Heart left ventricle (tissue), 13 donors: ENCODE measurements around the gene ART3.

Experiments
- POLR2A ChIP-seq, 2 donors: fragments of 450-650 bp; IDR thresholded peaks; one replicate each; pipeline ENCODE4 v1.6.1; 2017; ENCODE audit warnings: antibody characterized with exemption in 2 of 2, mild to moderate bottlenecking in 2 of 2, moderate library complexity in 2 of 2
- TF ChIP-seq, protein P1 (sequence below), 12 donors: fragments of 200-600 bp; sonication (generic) in 4 of 12; IDR thresholded peaks; one replicate each; pipeline versions ENCODE4 v1.5.0 to v1.8.0; 2018 to 2022; ENCODE audit warnings: antibody characterized with exemption in 12 of 12, mild to moderate bottlenecking in 5 of 12
- donor health status: ischemic (EF 13 %, LVEDD 7.1; RV severe dilation, severe dysfunction).
- donor health status: DM: no; HTN: yes; CAD: no.
- donor health status: DM: no; HTN: no; CAD: no.
- donor health status: ischemic (EF 25% LVEDD 6.9; RV normal size, moderate dysfunction).
- donor health status: ischemic (EF 25% LVEDD 5.7; RV mildly dilated, moderate dysfunction).
- donor health status: ischemic (EF 35%, LVEDD 5.7; RV mildly dilated, moderate dysfunction).
- donor health status: nonischemic (EF 11% LVEDD 7.7; RV severe dilation, severe dysfunction).
- donor health status: DM: yes; HTN: yes; CAD: no.
- donor health status: PGD.
- donor health status: ischemic (EF 29% LVEDD 5.4; RV normal size, mild dysfunction).
- donor health status: nonischemic (EF 23%, LVEDD 6.1; RV moderate dilation, normal function).

DNA sequence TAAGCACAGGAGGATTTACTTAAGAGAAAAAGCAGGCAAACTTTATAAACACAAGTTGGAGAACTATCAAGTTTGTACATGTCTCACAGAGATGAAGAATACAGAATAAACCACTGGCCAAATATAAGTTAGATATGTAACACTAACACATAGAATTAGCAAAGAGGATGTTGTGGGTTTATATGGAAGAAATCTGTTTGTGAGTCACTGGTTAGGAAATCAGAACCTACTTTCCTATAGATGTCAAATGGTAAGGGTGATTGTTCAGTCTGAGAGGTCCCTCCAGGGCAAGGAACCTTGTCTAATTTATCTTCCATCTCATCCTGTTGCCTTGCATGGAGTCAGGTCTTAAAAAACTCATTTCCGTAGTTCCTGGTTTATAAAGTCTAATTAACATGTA is 14.8 kb upstream of the ART3 start:
- TF ChIP-seq, protein P1, sequence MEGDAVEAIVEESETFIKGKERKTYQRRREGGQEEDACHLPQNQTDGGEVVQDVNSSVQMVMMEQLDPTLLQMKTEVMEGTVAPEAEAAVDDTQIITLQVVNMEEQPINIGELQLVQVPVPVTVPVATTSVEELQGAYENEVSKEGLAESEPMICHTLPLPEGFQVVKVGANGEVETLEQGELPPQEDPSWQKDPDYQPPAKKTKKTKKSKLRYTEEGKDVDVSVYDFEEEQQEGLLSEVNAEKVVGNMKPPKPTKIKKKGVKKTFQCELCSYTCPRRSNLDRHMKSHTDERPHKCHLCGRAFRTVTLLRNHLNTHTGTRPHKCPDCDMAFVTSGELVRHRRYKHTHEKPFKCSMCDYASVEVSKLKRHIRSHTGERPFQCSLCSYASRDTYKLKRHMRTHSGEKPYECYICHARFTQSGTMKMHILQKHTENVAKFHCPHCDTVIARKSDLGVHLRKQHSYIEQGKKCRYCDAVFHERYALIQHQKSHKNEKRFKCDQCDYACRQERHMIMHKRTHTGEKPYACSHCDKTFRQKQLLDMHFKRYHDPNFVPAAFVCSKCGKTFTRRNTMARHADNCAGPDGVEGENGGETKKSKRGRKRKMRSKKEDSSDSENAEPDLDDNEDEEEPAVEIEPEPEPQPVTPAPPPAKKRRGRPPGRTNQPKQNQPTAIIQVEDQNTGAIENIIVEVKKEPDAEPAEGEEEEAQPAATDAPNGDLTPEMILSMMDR (IDR thresholded peaks at IDR 0.05), result no peak
- TF ChIP-seq POLR2A (IDR thresholded peaks at IDR 0.05), result no peak
